BLaER1 treated with 17β-estradiol and CSF1 and Interleukin-3, amounts not matched to agents 10 nM and 100 nM (cell line): ENCODE data around the gene TMEM86B.
A peak's percentile ranks its signal among the peaks of the same experiment; 100 is the strongest.

Experiments
- H3K27ac ChIP-seq, 11 experiments: shearing (Covaris generic); formaldehyde crosslinking; 2 replicates each; pipeline ENCODE4 v1.8.1; 2022
- H3K27me3 ChIP-seq, 11 experiments: shearing (Covaris generic); formaldehyde crosslinking; 2 replicates each; pipeline ENCODE4 v1.8.1; 2022
- H3K36me3 ChIP-seq, 11 experiments: shearing (Covaris generic); formaldehyde crosslinking; 2 replicates each; pipeline ENCODE4 v1.8.1; 2022
- H3K4me1 ChIP-seq, 10 experiments: shearing (Covaris generic); formaldehyde crosslinking; 2 replicates each; pipeline ENCODE4 v1.8.1; 2022
- H3K4me2 ChIP-seq, 11 experiments: shearing (Covaris generic); formaldehyde crosslinking; 2 replicates each; pipeline ENCODE4 v1.8.1; 2022
- H3K4me3 ChIP-seq, 10 experiments: shearing (Covaris generic); formaldehyde crosslinking; 2 replicates each; pipeline ENCODE4 v1.8.1; 2022
- H3K9ac ChIP-seq, 11 experiments: shearing (Covaris generic); formaldehyde crosslinking; 2 replicates each; pipeline ENCODE4 v1.8.1; 2022
- H3K9me3 ChIP-seq, 11 experiments: shearing (Covaris generic); formaldehyde crosslinking; replicated peaks in 1 of 11; 2 replicates each; pipeline ENCODE4 v1.8.1; 2022
- H4K20me1 ChIP-seq, 11 experiments: shearing (Covaris generic); formaldehyde crosslinking; 2 replicates each; pipeline ENCODE4 v1.8.1; 2022
- Cebpa-rat ChIP-seq, 11 experiments: shearing (Covaris generic); IDR thresholded peaks; 2 replicates each; pipeline ENCODE4 v1.8.1; 2022

The TMEM86B gene

DNA sequence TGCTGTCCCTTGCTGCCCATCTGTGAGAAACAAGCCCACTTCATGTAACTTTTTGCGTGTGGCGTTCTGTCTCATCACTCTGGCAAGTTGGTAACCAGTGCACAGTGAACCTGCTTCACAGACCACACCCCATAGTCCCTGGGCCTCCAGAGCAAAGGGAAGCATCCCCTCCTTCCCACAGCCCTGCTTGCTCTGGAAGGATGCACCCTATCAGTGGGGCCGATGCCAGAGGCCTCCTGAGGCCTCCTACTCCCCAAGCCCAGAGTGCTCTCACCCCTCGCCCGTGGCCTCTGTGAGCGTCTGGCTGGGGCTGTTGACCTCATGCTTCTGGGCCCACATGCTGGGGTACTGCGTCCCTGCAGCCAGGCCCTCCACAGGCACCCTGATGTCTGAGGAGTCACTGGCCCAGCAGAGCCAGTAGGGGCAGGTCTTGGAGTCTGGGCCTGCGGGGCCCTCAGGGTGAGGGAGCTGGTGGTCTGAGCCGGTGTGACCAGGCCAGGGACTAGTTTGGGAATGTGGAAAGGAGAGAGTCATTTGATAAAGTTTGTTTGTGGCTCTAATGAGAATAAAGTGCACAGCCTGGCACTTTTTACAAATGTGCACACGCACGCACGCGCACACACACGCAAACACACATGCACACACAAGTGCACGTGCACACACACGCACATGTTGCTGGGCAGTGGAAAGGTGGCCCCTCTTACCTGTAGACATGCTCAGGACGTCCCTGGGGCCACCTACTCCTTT, 5.1 kb downstream of the TMEM86B start:
- TF ChIP-seq Cebpa-rat (IDR thresholded peaks at IDR 0.05), result no peak
- no peak overlapping the region for H3K27ac ChIP-seq

DNA sequence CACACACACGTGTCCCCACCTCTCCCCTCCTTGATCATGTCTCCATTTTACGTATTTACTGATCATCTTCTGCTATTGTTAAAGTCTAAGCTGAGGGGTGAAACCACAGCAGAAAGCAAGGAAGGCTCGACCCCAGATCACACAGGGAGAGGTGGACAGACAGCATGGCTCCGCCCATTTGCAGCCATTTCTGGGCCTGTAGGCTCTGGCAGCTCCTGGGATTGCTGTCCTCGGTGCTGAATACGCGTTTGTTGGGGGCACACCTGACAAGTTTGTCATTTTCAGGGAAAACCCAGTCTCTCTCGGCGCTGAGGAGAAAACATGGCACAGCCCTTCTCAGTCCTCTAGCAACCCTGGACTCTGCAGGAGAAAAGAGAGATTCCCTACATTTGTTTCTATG, 8.0 kb downstream of the TMEM86B start:
- Histone ChIP-seq H4K20me1 (peaks cover 4 to 74% (median 52%) of the 10 kb centered on the region in 11 experiments; a peak in 21 of 22 replicates), H3K4me2 (no peak overlapping the region), H3K27ac (no peak overlapping the region), H3K27me3 (no peaks in the 10 kb centered on the region), H3K4me1 (peaks cover 14 to 23% (median 20%) of the 10 kb centered on the region in 10 experiments), H3K4me3 (no peak overlapping the region), H3K9ac (no peak overlapping the region), H3K9me3 (peaks cover 0 to 10% (median 3%) of the 10 kb centered on the region in 11 experiments; a peak in 4 of 22 replicates), H3K36me3 (peaks cover 4 to 36% (median 19%) of the 10 kb centered on the region in 11 experiments; a peak in 16 of 22 replicates)
- TF ChIP-seq Cebpa-rat (IDR thresholded peaks at IDR 0.05), result no peak

More for the DNA sequence above, 5.1 kb downstream of the TMEM86B start:
- Histone ChIP-seq H3K27me3 (no peaks in the 10 kb centered on the region), H3K4me3 (no peak overlapping the region), H3K4me1 (no peaks in the 10 kb centered on the region), H3K9ac (no peak overlapping the region), H3K9me3 (peaks cover 0 to 10% (median 3%) of the 10 kb centered on the region in 11 experiments; a peak in 4 of 22 replicates), H3K36me3 (peaks cover 31 to 66% (median 48%) of the 10 kb centered on the region in 11 experiments), H3K4me2 (no peak overlapping the region), H4K20me1 (peaks cover 32 to 89% (median 75%) of the 10 kb centered on the region in 11 experiments; a peak in 21 of 22 replicates)

DNA sequence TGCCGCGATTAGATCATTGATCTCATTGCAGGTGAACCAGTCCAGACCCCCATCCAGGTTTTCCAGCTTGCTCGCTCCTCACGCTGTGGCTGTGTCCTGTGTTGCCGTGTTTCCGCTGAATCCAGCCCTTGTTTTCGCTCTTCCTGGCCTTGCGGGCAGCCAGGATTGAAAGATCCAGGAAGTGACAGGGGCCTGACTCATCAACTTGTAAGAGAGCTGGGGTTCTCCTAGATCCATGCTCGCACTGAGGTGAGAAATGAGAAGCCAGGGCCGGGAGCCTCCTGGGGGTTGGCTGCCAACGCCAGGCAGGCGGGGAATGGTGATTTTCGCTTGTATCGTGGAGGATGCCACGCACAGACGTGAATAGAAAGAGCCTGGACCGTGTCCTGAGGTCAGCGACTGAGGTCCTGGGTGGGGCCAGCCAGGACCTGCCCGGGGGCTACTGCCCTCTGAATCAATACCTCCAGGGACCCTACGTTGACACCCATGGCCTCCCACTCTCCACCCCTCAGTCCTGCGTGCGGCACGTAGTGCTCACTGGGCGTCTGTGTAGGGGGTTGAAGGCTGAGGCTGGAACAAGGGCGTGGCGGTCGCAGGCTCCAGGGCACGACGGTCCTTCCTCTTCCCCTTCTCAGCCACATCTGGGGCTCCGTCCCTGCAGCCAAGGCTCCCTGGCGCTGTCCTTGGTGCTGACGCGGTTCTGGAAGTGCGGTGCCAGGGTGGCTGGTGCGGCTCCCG, 11.9 kb downstream of the TMEM86B start:
- Histone ChIP-seq H3K4me3 (peak overlapping the region; percentile 11 to 66 (median 51); a peak in 16 of 20 replicates), H3K27me3 (no peaks in the 10 kb centered on the region; a peak in 1 of 22 replicates), H3K27ac (peak overlapping the region; percentile 11 to 88 (median 73); a peak in 19 of 22 replicates), H3K9me3 (peaks cover 20 to 40% (median 25%) of the 10 kb centered on the region in 11 experiments), H3K9ac (peak overlapping the region in 10 of 11 experiments; percentile 43 to 75 (median 62); a peak in 18 of 22 replicates), H4K20me1 (peaks cover 0 to 43% (median 26%) of the 10 kb centered on the region in 11 experiments; a peak in 16 of 22 replicates), H3K36me3 (peaks cover 0 to 12% (median 0%) of the 10 kb centered on the region in 11 experiments; a peak in 4 of 22 replicates), H3K4me2 (peak overlapping the region; percentile 69 to 97 (median 93)), H3K4me1 (peaks cover 14 to 24% (median 20%) of the 10 kb centered on the region in 10 experiments)
- TF ChIP-seq Cebpa-rat (IDR thresholded peaks at IDR 0.05), result no peak

DNA sequence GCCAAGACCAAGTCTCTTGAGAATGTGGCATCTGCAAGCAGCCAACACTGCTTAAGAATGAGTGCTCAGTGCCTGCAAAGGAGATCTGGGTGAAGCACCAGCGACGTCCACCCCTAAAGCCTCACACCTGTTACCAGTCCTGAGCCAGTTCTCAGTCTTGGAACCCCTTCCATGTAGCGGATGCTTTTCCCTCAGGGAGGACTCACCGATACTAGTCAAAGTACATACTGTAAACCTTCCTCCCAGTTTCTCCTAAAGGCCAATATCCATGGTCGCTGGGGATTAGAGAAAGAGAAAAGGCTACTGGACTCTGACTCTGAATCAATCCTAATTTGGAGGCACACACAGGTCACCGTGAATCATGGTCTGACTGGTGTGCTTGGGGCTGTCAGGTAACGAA, 15.0 kb downstream of the TMEM86B start:
- H3K9ac ChIP-seq, result no peak overlapping the region
- H3K36me3 ChIP-seq, result no peaks in the 10 kb centered on the region
- no peak for TF ChIP-seq Cebpa-rat (IDR thresholded peaks at IDR 0.05)
- no peak overlapping the region for H3K4me2 ChIP-seq
- H3K4me1 ChIP-seq, result peaks cover 14 to 37% (median 24%) of the 10 kb centered on the region in 10 experiments
- no peak overlapping the region for H3K4me3 ChIP-seq
- H3K9me3 ChIP-seq, result peaks cover 19 to 30% (median 24%) of the 10 kb centered on the region in 11 experiments
- no peaks in the 10 kb centered on the region; a peak in 1 of 22 replicates for H3K27me3 ChIP-seq
- H3K27ac ChIP-seq, result no peak overlapping the region
- H4K20me1 ChIP-seq, result peaks cover 0 to 17% (median 9%) of the 10 kb centered on the region in 11 experiments; a peak in 8 of 22 replicates

DNA sequence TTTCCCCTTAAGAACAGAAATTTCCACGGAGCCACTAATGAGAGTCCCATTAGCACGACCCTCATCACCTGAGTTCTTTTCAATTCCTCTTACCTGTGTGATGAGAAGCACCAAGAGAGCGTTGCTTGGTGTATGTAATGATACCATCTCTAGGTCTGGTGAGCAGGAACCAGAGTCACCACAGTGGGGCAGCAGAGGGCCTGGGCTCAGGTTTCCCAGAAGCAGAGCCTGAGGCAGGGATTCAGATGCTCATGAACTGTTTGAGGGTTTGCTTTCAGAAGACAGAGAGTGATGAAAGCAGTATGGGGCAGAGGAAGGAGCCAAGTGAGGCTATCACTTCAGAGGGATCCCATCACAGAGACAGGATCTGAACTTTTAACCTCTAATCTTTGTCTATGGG, 16.1 kb downstream of the TMEM86B start:
- TF ChIP-seq Cebpa-rat (IDR thresholded peaks at IDR 0.05), result no peak
- H3K4me2 ChIP-seq, result no peak overlapping the region
- peaks cover 0 to 12% (median 5%) of the 10 kb centered on the region in 11 experiments; a peak in 7 of 22 replicates for H4K20me1 ChIP-seq
- H3K9me3 ChIP-seq, result peaks cover 19 to 30% (median 24%) of the 10 kb centered on the region in 11 experiments
- H3K27me3 ChIP-seq, result no peaks in the 10 kb centered on the region; a peak in 1 of 22 replicates
- H3K4me1 ChIP-seq, result peaks cover 13 to 34% (median 21%) of the 10 kb centered on the region in 10 experiments
- H3K36me3 ChIP-seq, result no peaks in the 10 kb centered on the region
- H3K4me3 ChIP-seq, result no peak overlapping the region
- no peak overlapping the region for H3K9ac ChIP-seq
- no peak overlapping the region for H3K27ac ChIP-seq

DNA sequence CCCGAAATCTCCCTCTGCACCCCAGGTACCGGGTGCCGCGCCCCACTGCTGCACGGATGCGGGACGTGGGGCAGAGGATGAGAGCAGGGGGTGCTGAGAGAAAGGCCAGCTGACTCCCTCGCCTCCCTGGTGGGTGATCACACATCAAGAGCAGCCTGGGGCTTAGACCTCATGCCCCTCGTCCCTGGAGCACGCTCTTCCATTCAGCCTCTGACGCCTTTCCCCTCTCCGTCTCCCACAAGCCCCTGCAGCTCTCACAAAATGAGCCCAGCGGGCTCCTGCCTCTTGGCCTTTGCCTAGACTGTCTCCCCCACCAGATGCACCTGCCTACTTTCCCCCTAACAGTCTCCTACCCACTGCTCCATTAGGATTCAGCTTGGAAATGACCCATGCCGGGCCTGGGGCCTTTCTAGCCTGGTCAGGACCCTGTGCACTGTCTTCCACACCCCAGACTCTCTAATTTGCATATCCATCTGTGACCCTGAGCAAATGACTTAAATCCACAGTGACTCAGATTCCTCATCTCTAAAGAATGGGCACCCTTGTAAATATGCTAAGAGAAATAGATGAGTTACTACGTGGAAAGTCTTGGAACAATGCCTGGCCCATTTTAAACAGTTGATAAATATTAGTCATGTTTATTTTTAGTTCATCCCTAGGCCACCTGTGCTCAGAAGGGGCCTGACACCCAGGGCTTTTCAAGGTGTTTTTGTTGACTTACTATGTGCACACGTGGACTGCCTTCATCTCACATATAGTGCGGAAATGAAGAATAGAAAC, 18.7 kb downstream of the TMEM86B start:
- no peak overlapping the region for H3K4me3 ChIP-seq
- H3K36me3 ChIP-seq, result no peaks in the 10 kb centered on the region
- H3K4me2 ChIP-seq, result peak overlapping the region in 5 of 11 experiments; percentile 14 to 68 (median 52); a peak in 5 of 22 replicates
- H3K4me1 ChIP-seq, result peaks cover 6 to 29% (median 14%) of the 10 kb centered on the region in 10 experiments; a peak in 19 of 20 replicates
- no peak overlapping the region for H3K27ac ChIP-seq
- no peaks in the 10 kb centered on the region for H4K20me1 ChIP-seq
- H3K27me3 ChIP-seq, result no peaks in the 10 kb centered on the region; a peak in 1 of 22 replicates
- H3K9ac ChIP-seq, result no peak overlapping the region
- H3K9me3 ChIP-seq, result peaks cover 19 to 30% (median 24%) of the 10 kb centered on the region in 11 experiments
- no peak for TF ChIP-seq Cebpa-rat (IDR thresholded peaks at IDR 0.05)

DNA sequence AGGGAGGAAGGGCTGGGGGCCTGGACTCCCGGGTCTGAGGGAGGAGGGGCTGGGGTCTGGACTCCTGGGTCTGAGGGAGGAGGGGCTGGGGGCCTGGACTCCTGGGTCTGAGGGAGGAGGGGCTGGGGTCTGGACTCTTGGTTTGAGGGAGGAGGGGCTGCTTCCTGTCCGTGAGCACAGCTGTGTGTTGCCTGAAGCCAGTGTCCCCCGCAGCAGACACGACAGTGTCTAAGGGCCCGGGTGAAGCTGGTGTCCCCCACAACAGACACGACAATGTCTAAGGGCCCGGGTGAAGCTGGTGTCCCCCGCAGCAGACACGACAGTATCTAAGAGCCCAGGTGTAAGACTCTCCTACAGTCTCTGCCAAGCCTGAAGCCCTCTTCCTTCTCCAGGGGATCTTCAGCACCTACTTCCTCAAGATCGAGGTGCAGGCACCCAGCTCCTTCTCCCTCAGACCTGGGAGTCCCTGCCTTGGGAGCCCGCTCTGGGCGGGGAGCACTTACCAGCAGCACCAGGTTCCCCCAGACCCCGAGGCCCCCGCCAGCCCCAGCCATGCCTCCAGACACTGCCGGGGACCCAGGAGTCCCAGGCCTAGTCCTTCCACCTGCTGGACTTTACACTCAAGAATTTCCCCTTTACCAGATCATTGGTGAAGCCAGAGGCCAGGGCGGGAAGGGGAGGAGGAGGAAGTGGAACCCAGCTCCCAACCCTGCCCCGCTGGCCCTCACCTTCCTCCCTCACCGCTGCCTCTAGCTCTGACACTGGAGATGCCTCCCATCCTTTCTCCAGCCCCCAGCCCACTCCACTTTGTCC, 19.5 kb downstream of the TMEM86B start, which contains the start of gene PTPRH:
Gene PTPRH, minus strand, starts transcription at position 622 of the 813 bp plus-strand sequence. Its CDS starts 68 bp downstream, at position 554.
- peaks cover 6 to 29% (median 14%) of the 10 kb centered on the region in 10 experiments; a peak in 19 of 20 replicates for H3K4me1 ChIP-seq
- H3K9ac ChIP-seq, result no peak within 1 kb of the TSS
- H3K27me3 ChIP-seq, result no peaks in the 10 kb centered on the region; a peak in 1 of 22 replicates
- peaks cover 19 to 25% (median 23%) of the 10 kb centered on the region in 11 experiments for H3K9me3 ChIP-seq
- no peak for TF ChIP-seq Cebpa-rat (IDR thresholded peaks at IDR 0.05)
- peak within 1 kb of the TSS in 5 of 11 experiments; percentile 14 to 68 (median 52); a peak in 7 of 22 replicates for H3K4me2 ChIP-seq
- no peak within 1 kb of the TSS for H3K27ac ChIP-seq
- no peaks in the 10 kb centered on the region for H4K20me1 ChIP-seq
- H3K4me3 ChIP-seq, result no peak within 1 kb of the TSS
- H3K36me3 ChIP-seq, result no peaks in the 10 kb centered on the region
